Esophagus squamous epithelium (tissue), 4 donors: ENCODE data around the gene TLCD3B.

Experiments
- POLR2A ChIP-seq, 4 donors: fragments of 450-650 bp; IDR thresholded peaks; one replicate each; pipeline ENCODE4 v1.6.1; 2017; ENCODE audit warnings: antibody characterized with exemption in 4 of 4, mild to moderate bottlenecking in 4 of 4, moderate library complexity in 3 of 4
- TF ChIP-seq, protein P1 (sequence below), 6 experiments: fragments of 450-650 bp in 4 of 6; fragments of 200-600 bp in 2 of 6; sonication (generic) in 2 of 6; IDR thresholded peaks; one replicate each; pipeline ENCODE4 v1.5.1; 2016 to 2019; ENCODE audit warnings: antibody characterized with exemption in 6 of 6, mild to moderate bottlenecking in 4 of 6, moderate library complexity in 4 of 6

DNA sequence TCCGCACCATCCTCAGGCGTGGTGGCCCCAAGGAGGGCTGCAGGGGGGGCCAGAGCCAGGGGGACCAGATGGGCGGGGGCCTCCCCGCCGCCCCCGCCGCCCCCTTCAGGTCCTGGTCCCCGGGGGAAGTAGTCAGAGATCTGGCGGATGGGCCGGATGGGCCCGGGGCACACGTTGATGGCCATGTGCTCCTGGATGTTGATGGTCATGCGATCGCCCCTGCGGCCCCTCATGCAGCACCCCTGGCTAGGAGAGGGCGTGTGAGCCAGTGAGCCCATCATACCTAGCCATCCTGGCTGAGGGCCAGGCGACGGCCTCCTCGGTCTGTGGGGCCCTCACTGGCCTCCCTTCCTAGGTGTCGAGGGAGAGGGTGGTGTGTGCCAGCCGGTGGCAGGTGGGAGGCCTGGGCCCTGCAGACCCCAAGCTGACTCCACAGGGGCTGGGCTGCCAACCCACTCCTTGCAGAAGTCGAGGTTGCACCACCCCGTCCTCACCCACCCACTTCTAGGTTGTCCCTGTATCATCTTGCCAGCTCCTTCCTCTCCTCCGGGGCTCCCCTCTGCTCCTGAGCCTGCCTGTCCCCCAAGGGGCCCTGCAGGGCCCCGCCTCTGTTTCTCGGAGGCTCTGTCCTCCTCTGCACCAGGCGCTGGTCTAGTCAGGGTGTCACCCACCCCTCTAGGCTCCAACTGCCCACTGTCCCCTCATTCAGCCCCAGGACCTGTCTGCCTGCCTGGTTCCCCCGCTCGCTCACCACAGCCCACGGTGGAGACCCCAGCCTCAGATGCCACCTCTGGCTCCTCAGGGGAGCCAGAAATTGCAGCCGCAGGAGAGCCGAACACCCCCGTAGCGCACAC lies 20.9 kb downstream of the TLCD3B start:
- TF ChIP-seq, protein P1, sequence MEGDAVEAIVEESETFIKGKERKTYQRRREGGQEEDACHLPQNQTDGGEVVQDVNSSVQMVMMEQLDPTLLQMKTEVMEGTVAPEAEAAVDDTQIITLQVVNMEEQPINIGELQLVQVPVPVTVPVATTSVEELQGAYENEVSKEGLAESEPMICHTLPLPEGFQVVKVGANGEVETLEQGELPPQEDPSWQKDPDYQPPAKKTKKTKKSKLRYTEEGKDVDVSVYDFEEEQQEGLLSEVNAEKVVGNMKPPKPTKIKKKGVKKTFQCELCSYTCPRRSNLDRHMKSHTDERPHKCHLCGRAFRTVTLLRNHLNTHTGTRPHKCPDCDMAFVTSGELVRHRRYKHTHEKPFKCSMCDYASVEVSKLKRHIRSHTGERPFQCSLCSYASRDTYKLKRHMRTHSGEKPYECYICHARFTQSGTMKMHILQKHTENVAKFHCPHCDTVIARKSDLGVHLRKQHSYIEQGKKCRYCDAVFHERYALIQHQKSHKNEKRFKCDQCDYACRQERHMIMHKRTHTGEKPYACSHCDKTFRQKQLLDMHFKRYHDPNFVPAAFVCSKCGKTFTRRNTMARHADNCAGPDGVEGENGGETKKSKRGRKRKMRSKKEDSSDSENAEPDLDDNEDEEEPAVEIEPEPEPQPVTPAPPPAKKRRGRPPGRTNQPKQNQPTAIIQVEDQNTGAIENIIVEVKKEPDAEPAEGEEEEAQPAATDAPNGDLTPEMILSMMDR (IDR thresholded peaks at IDR 0.05), result no peak
- no peak for TF ChIP-seq POLR2A (IDR thresholded peaks at IDR 0.05)
